ENCODE data around the gene ANTKMT. TPM values are rescaled to one million over a fixed set of nuclear protein-coding genes. Genes with fewer than 3 reads are reported as not detected.
A peak's percentile ranks its signal among the peaks of the same experiment; 100 is the strongest.

The ANTKMT gene
- total RNA-seq, 1 experiment from 2014 or later = 93.6 TPM

DNA sequence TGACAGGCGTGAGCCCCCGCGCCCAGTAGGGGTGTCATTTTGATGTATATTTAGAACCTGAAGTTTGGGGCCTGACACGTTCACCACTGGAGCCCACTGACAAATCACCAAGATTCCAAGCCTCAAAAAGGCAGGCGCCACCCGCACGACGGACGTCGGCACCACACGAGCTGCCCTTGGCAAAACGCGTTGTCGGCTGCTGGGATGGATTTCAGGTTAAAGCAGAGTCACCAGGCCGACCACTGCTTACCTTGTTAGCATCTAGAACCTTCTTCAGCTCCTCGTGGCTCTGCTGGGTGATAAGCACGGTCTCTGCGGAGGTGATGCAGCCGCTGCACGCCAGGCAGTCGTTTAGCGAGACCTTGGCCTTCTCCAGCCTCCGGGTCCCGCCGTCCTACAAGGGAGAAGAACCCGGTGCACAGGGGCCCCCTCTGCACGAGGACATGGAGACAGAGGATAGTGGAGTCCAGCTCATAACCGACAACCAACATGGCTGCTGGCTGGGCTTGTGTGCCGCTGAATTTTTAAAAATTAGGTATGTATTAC lies 16.1 kb downstream of the ANTKMT start:
- H3K27ac ChIP-seq (ENCODE audit: low read length) = no peak overlapping the region
- ChIA-PET CTCF (no interaction called here), POLR2A (no interaction called here)
- no peak for DNase-seq (ENCODE audit: low read depth, low spot score)
- H3K36me3 ChIP-seq (ENCODE audit: control insufficient read depth, insufficient read depth, low read length) = peaks cover 5% of the 10 kb centered on the region
- H3K27me3 ChIP-seq (ENCODE audit: control insufficient read depth, insufficient read depth, low read length) = no peaks in the 10 kb centered on the region
- intact Hi-C loops (cut with micrococcal nuclease; ENCODE audit: unreplicated experiment) (no loop called here), in situ Hi-C loops (cut with HindIII; ENCODE audit: low pct_unique_long_range_greater_than_20kb, low sequenced_read_pairs) (no loop called here)
- H3K4me3 ChIP-seq (ENCODE audit: low read depth in 2 of 2, low read length in 2 of 2) = no peak overlapping the region
- peaks cover 8% of the 10 kb centered on the region; the same call in 1 of the 2 replicates for H3K4me1 ChIP-seq (ENCODE audit: control insufficient read depth, insufficient read depth, low read length)
- no peak for ATAC-seq
- TF ChIP-seq POLR2AphosphoS5 (IDR thresholded peaks at IDR 0.05; ENCODE audit: low read depth, low read length) = no peak
- TF ChIP-seq SIN3A (IDR thresholded peaks at IDR 0.05; ENCODE audit: borderline replicate concordance, insufficient read depth, low read depth, low read length) = no peak
- no peak for TF ChIP-seq TCF7L2 (IDR thresholded peaks at IDR 0.05; ENCODE audit: low read depth, low read length)
- TF ChIP-seq, protein P1, sequence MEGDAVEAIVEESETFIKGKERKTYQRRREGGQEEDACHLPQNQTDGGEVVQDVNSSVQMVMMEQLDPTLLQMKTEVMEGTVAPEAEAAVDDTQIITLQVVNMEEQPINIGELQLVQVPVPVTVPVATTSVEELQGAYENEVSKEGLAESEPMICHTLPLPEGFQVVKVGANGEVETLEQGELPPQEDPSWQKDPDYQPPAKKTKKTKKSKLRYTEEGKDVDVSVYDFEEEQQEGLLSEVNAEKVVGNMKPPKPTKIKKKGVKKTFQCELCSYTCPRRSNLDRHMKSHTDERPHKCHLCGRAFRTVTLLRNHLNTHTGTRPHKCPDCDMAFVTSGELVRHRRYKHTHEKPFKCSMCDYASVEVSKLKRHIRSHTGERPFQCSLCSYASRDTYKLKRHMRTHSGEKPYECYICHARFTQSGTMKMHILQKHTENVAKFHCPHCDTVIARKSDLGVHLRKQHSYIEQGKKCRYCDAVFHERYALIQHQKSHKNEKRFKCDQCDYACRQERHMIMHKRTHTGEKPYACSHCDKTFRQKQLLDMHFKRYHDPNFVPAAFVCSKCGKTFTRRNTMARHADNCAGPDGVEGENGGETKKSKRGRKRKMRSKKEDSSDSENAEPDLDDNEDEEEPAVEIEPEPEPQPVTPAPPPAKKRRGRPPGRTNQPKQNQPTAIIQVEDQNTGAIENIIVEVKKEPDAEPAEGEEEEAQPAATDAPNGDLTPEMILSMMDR (IDR thresholded peaks at IDR 0.05) = no peak
- no TSS peak for BruUV-seq (replicated peaks)
- no peaks in the 10 kb centered on the region for H3K9me3 ChIP-seq (ENCODE audit: control insufficient read depth, insufficient read depth, low read depth, low read length)

DNA sequence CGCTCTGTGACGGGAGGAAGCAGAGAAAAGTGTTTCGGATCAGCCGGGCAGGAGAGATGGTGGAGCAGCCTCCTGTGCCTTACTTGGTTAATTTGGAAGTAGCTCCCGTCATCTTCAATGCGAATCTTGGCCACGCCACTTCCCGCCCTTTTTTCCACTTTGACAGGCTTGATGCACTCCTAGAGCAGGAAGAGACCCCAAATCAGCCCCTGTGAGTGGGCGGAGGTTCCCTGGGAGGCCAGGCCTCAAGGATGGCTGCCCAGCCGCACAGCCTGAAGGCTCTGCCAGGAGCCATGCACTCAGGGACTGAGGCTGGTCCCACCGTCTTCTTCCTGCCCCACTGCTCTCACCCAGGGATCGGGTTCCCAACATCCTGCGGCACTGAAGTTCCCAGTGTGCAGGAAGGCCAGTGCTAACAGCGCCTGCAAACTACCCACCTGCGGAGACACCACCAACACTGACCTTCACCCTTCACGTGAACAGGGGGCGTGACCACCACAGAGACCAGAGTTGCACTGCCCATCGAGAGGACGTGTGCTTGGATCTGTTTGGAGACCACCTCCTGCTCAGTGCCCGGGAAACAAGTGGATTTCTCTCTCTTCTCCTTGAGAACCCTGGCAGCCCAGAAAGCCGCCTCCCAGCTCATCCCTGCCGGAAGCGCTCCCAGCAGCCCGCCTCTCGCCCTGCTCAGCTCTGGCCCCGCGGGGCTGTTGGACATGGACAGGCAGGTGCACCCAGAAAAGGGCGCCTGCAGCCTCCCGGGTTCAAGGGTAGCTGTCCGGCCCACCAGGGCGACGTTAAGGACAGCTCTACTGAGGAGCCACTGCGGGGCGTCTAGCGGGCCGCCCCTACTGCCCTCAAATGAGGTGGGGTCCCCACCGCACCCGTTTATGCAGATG lies 18.9 kb downstream of the ANTKMT start:
- TSS peak; percentile 89 for BruUV-seq (replicated peaks)
- peaks cover 5% of the 10 kb centered on the region for H3K36me3 ChIP-seq (ENCODE audit: control insufficient read depth, insufficient read depth, low read length)
- peak overlapping the region; percentile 66 to 89 for H3K4me3 ChIP-seq (ENCODE audit: low read depth in 2 of 2, low read length in 2 of 2)
- intact Hi-C loops (cut with micrococcal nuclease; ENCODE audit: unreplicated experiment) = loop anchor here (5.0 kb wide), 1 partner anchor 47 kb away; the partner anchor contains the start of genes CHTF18 and RPUSD1
- peak overlapping the region; percentile 83 for H3K27ac ChIP-seq (ENCODE audit: low read length)
- ATAC-seq = peak; percentile 15; the same call in 1 of the 2 replicates
- H3K9me3 ChIP-seq (ENCODE audit: control insufficient read depth, insufficient read depth, low read depth, low read length) = no peaks in the 10 kb centered on the region
- TF ChIP-seq SIN3A (IDR thresholded peaks at IDR 0.05; ENCODE audit: borderline replicate concordance, insufficient read depth, low read depth, low read length) (no peak; the same call in 1 of the 2 replicates), TCF7L2 (IDR thresholded peaks at IDR 0.05; ENCODE audit: low read depth, low read length) (no peak), POLR2AphosphoS5 (IDR thresholded peaks at IDR 0.05; ENCODE audit: low read depth, low read length) (no peak)
- TF ChIP-seq, protein P1 (IDR thresholded peaks at IDR 0.05) = no peak
- TF ChIP-seq, protein P2, sequence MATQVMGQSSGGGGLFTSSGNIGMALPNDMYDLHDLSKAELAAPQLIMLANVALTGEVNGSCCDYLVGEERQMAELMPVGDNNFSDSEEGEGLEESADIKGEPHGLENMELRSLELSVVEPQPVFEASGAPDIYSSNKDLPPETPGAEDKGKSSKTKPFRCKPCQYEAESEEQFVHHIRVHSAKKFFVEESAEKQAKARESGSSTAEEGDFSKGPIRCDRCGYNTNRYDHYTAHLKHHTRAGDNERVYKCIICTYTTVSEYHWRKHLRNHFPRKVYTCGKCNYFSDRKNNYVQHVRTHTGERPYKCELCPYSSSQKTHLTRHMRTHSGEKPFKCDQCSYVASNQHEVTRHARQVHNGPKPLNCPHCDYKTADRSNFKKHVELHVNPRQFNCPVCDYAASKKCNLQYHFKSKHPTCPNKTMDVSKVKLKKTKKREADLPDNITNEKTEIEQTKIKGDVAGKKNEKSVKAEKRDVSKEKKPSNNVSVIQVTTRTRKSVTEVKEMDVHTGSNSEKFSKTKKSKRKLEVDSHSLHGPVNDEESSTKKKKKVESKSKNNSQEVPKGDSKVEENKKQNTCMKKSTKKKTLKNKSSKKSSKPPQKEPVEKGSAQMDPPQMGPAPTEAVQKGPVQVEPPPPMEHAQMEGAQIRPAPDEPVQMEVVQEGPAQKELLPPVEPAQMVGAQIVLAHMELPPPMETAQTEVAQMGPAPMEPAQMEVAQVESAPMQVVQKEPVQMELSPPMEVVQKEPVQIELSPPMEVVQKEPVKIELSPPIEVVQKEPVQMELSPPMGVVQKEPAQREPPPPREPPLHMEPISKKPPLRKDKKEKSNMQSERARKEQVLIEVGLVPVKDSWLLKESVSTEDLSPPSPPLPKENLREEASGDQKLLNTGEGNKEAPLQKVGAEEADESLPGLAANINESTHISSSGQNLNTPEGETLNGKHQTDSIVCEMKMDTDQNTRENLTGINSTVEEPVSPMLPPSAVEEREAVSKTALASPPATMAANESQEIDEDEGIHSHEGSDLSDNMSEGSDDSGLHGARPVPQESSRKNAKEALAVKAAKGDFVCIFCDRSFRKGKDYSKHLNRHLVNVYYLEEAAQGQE (IDR thresholded peaks at IDR 0.05; ENCODE audit: insufficient read depth in 1 of 2, low read depth in 2 of 2, low read length in 1 of 2) = no peak
- in situ Hi-C loops (cut with HindIII; ENCODE audit: low pct_unique_long_range_greater_than_20kb, low sequenced_read_pairs) = no loop called here
- CTCF ChIA-PET = interaction anchor here (0.7 kb wide), 1 partner anchor 18 kb away, joined by 3 read pairs; no protein-coding TSS in a partner anchor
- peaks cover 8% of the 10 kb centered on the region; the same call in 1 of the 2 replicates for H3K4me1 ChIP-seq (ENCODE audit: control insufficient read depth, insufficient read depth, low read length)
- no peak for DNase-seq (ENCODE audit: low read depth, low spot score)
- no peaks in the 10 kb centered on the region for H3K27me3 ChIP-seq (ENCODE audit: control insufficient read depth, insufficient read depth, low read length)
- POLR2A ChIA-PET = no interaction called here

All from Panc1 (cell line).